Globus pallidus (tissue), 1 donor: ENCODE data around the gene PRSS36.
"Not testable (repeated sequence)": the region's sequence is repeated elsewhere in the genome, so short reads cannot be mapped to it uniquely, and the experiment has no call there.

ENCODE experiments used
- DNase-seq: peaks from one replicate; pipeline ENCODE4 v3.0.0-alpha.2; 2015; ENCODE audit warnings: low spot score

The PRSS36 gene

GRCh38 chr16:31141489-31142108 lies 8.3 kb downstream of the PRSS36 start:
- no peak for DNase-seq

DNA sequence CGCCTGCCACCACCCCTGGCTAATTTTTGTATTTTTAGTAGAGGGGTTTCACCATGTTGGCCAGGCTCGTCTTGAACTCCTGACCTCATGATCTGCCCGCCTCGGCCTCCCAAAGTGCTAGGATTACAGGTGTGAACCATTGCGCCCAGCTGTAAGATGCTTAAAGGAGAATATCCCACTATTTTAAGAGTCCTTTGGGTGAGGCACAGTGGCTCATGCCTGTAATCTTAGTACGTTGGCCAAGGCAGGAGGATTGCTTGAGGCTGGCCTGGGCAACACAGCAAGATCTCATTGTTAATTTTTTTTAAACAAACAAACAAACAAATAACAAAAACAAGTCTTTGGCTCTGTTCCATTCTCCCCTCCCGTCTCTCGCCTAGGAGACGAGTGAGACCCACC lies 8.8 kb downstream of the PRSS36 start:
- not testable (repeated sequence) for DNase-seq

- no peak for DNase-seq
Measured at GRCh38 chr16:31138621-31139578, 11.0 kb downstream of the PRSS36 start.

- DNase-seq = not testable (repeated sequence)
Measured at GRCh38 chr16:31136822-31137499, 12.9 kb downstream of the PRSS36 start.

DNA sequence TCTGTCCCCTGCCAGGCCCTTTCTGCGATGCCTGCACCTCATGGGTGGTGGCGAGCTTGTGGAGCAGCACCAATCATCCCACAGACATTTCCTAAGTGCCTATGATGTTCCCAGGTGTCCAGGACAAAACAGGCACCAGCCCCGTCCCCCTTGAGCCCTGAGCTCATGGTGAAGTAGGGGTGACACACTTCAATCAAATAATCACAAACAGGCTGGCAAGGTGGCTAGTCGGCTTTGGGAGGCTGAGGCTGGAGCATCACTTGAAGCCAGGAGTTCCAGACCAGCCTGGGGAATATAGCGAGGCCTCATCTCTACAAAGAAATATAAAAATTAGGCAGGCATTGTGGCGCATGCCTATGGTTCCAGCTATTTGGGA lies 13.6 kb downstream of the PRSS36 start:
- no peak for DNase-seq

- DNase-seq = no peak
Measured at GRCh38 chr16:31135535-31136286, 14.2 kb downstream of the PRSS36 start, which contains the start of gene PRSS8. TSS of gene PRSS8 (minus strand) at chr16:31135727. CDS start at chr16:31135498, 229 bp downstream.

- DNase-seq = no peak
Measured at GRCh38 chr16:31134625-31135534, 15.0 kb downstream of the PRSS36 start.

- DNase-seq = no peak
Measured at GRCh38 chr16:31134091-31134571, 15.7 kb downstream of the PRSS36 start.

DNA sequence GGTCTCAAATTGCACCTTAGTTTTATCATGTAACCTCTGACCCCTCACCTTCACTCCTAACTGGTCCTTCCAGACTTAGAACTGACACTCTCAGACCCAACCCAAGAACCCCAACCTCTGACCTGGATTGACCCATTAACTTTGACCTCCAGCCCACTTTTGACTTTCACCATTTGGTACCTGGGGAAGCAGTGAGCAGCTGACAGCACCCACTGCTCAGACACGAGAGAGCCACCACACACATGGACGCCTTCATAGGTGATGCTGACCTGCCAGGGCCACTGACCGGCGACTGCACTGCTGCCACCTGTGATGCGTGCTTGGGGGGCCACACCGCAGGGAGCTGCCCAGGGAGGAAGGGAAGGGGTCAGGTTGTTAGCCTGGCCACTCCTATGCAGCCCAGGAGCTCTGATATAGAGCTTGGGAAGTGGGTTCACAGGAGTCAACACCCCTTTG lies 16.8 kb downstream of the PRSS36 start:
- no peak for DNase-seq

DNA sequence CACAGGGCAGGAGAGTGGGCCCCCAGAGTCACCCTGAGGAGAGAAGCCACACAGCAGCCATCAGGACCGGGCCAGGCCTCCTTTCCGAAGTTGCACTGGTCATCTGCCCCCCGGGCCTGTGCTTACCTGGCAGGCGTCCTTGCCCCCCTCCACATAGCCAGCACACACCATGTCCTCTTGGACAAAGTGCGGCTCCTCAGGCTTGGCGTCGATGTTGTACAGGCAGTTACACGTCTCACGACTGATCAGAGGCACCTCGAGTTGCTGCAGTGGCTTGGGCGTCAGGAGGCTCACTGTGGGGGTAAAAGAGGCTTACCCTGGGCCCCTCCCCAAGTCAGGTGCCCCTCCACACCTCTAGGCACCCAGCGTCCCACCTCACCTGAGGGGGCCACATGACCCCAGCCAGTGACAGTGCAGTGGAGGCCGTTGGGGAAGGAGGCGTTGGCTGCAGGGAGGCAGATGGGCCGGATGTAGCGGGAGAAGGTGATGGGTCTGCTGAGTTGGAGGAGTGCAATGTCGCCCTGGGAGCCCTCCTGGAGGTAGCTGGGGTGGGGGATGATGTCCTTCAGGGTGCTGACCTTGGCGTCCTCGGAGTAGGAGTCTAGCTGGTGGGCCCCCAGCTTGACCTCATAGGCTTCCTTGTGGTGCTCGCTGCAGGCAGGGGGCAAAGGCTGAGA lies 17.4 kb downstream of the PRSS36 start:
- no peak for DNase-seq

DNA sequence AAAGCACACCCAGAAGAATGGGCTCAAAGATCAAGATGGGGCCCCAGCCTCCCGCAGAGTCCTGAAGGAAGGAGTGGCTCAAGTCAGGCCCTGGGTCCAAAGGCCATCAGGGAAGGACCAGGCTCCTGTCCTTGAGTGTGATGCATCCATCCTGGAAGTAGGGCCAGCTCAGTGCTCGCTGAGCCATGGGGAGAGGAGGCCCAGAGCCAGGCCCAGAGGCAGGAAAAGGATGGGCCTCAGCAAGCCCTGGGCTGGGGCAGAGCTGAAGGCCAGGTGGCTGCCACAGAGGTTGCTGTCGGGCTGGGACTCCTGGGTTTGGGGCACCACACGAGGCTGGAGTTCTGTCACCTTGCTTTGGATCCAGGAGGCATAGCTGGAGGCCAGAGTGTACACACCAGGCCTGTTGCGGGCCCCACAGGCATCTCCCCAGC lies 18.0 kb downstream of the PRSS36 start:
- no peak for DNase-seq

- DNase-seq = no peak
Measured at GRCh38 chr16:31131416-31131815, 18.4 kb downstream of the PRSS36 start.

GRCh38 chr16:31130899-31131298 lies 19.0 kb downstream of the PRSS36 start:
- no peak for DNase-seq

DNA sequence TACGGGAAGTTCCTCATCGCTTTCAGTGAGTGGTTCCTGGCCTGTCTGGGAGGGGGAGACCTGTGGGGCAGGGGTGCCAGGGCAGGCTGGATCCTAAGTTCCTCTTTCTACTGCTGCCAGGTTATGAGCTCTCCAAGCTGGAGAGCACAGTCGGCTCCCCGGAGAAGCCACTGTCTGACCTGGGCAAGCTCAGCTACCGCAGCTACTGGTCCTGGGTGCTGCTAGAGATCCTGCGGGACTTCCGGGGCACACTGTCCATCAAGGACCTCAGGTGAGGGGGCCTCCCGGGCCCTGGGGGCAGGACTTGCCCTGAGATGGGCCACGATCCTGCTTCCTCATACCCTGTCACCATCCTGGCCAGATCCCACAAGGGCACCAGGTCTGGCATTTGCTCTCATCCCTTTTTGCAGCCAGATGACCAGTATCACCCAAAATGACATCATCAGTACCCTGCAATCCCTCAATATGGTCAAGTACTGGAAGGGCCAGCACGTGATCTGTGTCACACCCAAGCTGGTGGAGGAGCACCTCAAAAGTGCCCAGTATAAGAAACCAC lies 19.5 kb downstream of the PRSS36 start:
- no peak for DNase-seq

DNA sequence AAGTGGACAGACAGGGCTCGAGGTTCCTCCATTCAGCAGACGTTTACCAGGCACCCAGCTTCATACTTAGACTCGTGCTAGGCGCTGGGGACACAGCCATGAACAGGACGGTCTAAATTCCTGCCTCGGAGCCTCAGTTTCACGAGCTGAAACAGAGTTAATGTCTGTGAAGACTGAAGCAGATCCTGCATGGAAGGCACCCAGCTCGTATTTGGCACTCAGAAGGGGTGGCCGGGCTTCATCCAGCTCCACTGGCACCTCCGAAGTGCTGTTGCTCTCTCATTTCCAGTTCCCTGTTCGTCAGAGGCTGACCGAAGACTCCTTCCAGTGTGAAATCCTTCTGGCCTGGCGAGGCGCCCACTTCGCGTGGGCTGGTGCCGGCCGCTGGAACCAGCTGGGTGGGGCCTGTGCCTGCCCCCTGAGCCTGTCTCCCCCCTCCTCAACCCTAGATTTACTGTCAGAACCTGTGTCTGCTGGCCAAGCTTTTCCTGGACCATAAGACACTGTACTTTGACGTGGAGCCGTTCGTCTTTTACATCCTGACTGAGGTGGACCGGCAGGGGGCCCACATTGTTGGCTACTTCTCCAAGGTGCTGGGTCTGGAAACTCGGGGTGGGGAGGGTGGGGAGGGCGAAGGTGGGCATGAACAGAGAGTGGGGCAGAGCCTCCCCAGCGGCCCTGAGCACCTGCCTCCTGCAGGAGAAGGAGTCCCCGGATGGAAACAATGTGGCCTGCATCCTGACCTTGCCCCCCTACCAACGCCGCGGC lies 20.1 kb downstream of the PRSS36 start:
- no peak for DNase-seq

DNA sequence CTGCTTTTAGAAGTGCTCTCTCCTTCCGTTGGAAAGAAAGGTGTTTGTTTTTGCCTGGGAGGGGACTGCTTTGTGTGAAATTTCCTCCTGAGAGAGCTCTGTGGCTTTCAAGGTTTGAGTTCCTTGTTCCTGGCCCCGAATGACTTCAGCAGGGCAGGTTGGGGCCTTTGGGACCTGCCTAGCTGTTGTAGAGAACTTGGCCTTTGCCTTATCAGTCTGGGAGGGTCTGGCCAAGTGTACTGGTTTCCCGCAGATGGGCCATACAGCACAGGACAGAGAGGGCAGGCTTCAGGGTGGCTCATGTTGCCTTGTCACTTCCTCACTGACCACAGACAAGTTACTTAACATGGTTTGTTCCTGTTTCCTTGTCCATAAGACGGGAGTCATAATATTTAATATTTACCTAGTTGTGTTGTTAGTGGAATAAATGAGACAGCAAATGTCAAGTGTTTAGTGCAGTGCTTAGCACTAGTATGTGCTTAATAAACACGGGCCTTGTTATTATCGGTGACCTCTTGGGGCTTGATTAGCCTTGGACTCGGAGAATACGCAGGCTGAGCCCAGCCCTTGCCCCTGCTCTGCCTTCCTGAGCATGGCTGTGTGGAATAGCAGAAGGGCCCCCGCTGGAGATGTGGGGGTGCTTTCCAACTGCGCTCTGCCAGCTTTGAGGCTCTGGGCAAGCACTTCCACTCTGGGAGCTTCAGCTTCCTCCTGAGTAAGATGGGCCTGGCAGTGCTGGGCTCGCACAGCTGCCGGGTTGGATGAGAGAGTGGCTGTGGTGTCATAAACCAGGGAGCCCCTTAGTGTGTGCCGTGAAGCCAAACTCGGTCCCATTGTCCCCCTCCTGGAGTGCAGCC lies 20.9 kb downstream of the PRSS36 start:
- peak; percentile 55 for DNase-seq

DNA sequence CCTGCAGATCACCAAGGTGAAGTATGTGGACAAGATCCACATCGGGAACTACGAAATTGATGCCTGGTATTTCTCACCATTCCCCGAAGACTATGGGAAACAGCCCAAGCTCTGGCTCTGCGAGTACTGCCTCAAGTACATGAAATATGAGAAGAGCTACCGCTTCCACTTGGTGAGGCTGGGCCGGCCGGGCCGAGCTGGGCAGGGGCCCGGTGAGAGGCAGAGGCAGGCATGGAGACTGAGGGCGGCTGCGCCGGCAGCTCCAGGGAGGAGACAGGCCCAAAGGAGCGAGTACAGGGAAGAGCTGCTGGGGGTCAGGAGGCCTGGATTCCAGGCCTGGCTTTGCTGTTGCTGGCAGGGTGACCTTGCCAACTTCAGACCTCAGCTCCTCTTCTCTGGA lies 22.7 kb downstream of the PRSS36 start:
- no peak for DNase-seq

- no peak for DNase-seq
Measured at GRCh38 chr16:31125844-31126243, 24.0 kb downstream of the PRSS36 start.
